ENCODE data around the gene FLII.
A peak's percentile ranks its signal among the peaks of the same experiment; 100 is the strongest.
"Not testable (repeated sequence)": the region's sequence is repeated elsewhere in the genome, so short reads cannot be mapped to it uniquely, and the experiment has no call there.

The FLII gene

GRCh38 chr17:18225121-18225641 is 33.4 kb downstream of the FLII start, which contains the start of gene LLGL1:
Gene LLGL1, plus strand, starts transcription at chr17:18225635. Its CDS starts 48 bp downstream, at chr17:18225683.
- H3K27ac ChIP-seq = no peak within 1 kb of the TSS
- DNase-seq (ENCODE audit: low read depth, low spot score) = peak; percentile 53

DNA sequence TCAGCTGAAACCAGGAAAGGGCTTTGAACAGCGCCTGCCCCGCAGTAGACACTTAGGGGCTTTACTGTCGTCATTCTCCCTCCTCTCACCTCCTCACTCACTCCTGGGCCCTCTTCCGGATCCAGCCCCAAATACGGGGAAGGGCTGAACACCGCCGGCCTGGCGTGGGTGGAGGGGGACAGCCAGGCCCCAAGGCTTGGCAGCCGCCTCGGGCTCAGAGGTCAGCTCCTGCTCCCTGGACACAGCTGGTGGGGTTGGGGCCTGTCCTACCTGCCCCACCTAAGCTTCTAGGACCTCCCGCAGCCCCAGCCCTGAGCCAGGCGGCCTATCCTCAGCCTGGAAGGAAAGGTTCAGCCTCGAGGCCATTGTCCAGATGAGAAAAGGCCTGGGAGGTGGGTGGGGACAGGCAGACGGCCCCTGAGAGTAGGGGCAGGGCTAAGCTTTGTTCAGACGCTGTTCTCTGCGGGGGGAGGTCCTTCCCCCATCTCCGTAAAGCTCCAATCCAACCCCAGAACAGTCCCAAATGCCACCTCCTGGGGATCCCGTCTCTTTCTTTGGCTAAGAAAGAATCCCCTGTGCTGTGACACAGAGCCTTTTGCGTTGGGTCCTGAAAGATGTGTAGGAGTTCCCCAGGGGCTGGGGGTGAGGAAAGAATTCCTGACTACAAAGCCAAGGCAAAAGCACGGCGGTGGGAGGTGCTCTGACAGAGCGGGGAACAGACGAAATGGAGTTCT is 34.0 kb downstream of the FLII start:
- H3K27ac ChIP-seq = no peak overlapping the region

GRCh38 chr17:18224053-18224386 is 34.5 kb downstream of the FLII start:
- H3K27ac ChIP-seq = no peak overlapping the region
- DNase-seq (ENCODE audit: low read depth, low spot score) = no peak

More for the DNA sequence above, 34.0 kb downstream of the FLII start:
- no peak for DNase-seq (ENCODE audit: low read depth, low spot score)

GRCh38 chr17:18218756-18219415 is 39.7 kb downstream of the FLII start:
- DNase-seq (ENCODE audit: low read depth, low spot score) = no peak
- H3K27ac ChIP-seq = no peak overlapping the region

DNA sequence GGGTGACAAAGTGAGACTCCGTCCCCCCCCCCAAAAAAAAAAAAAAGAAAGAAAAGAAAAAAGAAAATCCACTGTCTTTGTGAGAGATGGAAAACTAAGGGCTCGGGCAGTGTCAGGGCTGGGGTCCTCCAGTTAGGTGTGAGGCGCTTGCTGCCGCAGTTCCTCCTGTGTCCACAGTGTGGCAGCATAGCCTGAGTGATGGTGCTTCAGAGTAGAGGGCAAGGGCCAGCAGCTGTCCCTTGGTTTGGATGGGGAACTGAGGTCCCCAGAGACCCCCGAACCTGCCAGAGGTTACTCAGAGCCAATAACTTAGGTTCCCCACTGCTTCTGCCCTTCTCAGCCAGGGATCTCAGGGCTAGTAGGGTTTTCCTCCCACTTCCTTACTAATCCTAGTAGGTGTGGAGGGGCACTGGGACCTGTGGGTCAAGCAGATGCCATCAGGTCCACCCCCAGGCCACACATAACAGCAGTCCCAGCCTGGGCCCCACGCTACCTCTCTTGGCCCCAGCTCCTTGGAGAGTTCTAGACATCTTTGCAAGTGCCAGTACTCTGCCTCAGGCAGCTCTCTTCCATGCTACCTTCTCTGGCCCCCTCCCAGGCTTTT is 41.0 kb downstream of the FLII start:
- no peak for DNase-seq (ENCODE audit: low read depth, low spot score)
- no peak overlapping the region for H3K27ac ChIP-seq

- not testable (repeated sequence) for DNase-seq (ENCODE audit: low read depth, low spot score); H3K27ac ChIP-seq
Observed at GRCh38 chr17:18216906-18217305, 41.6 kb downstream of the FLII start.

GRCh38 chr17:18213666-18214270 is 44.8 kb downstream of the FLII start:
- H3K27ac ChIP-seq = no peak overlapping the region
- no peak for DNase-seq (ENCODE audit: low read depth, low spot score)

- H3K27ac ChIP-seq = no peak overlapping the region
- no peak for DNase-seq (ENCODE audit: low read depth, low spot score)
Observed at GRCh38 chr17:18208092-18208491, 50.4 kb downstream of the FLII start.

- DNase-seq (ENCODE audit: low read depth, low spot score) = no peak
Observed at GRCh38 chr17:18206962-18207361, 51.6 kb downstream of the FLII start.

DNA sequence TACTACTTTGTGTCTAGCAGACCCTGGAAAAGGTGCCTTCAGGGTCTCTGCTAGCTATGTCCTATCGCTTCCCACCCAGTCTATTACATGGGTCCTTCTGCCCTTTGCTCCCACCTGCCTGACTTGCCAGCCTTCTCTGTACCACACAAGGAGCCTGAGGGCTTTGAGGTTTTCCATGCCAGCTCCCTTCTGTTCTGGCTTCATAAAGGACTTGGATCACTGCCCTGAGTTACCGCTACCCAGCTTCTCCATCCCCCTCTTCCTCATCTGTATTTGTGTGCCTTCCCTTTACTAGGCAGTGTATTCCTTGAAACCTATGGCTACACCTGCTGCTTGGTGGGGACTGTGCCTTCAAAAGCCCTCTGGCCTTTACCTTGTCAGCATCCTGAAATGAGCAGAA is 52.7 kb downstream of the FLII start:
- no peak overlapping the region for H3K27ac ChIP-seq
- no peak for DNase-seq (ENCODE audit: low read depth, low spot score)

More at GRCh38 chr17:18206962-18207361, 51.6 kb downstream of the FLII start:
- H3K27ac ChIP-seq = no peak overlapping the region

DNA sequence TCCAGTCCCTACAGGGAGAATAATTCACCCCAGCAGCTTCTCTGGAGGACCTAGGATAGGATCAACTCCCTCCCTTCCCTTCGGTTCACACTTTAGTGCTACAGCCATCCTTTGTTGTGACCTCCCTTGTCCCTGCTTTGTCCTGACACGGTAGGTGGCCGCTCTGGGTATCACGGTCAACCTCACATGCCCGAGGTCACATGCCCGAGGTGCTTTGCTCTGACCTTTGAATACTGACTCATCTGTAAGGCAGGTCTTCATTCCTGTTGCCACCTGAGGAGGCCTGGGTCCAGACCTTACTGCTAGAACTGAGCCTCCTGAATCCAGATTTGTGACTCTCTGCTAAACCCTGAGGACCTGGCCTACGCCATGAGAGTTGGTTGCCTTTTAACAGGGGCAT is 55.2 kb downstream of the FLII start:
- no peak overlapping the region for H3K27ac ChIP-seq
- no peak for DNase-seq (ENCODE audit: low read depth, low spot score)

DNA sequence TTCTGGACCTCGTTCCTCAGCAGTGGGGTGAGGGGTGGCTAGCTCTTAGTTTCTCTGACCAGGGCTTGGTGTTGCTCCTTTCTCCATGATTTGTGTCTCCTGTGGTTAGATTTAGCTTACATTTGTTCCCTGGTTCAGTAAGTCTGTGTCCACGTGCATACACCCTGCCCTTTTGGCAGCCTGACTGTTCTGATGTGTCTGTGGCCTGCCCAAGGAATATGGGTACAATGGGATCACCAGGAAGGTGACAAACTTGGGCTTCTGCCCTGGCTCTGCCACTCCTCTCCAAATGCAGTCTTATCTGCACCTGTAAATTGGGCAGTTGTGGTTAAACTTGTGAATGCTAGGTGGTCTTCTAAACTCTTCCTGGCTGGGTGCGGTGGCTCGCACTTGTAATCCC is 57.4 kb downstream of the FLII start:
- DNase-seq (ENCODE audit: low read depth, low spot score) = no peak
- H3K27ac ChIP-seq = no peak overlapping the region

DNA sequence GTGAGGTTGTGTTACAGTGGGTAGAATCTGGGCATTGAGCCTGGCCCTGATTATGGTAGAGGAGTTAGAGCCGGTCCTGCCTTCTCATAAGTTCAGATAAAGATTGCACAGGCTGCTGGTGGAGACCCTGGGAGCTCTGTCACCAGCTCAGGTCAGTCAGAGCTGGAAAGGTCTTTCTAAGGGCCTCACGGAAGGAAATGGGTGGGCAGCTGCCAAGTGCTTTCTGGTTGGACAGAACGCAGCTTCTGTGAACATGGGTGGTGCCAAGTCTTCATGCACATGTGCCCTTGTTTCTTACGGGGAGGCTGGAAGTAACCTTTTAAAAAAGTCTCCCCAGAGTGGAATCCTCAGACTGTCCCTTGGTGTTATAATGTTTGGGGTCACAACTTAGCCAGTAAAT is 60.0 kb downstream of the FLII start:
- no peak overlapping the region for H3K27ac ChIP-seq
- no peak for DNase-seq (ENCODE audit: low read depth, low spot score)

GRCh38 chr17:18197535-18198194 is 60.9 kb downstream of the FLII start:
- DNase-seq (ENCODE audit: low read depth, low spot score) = no peak
- H3K27ac ChIP-seq = no peak overlapping the region

GRCh38 chr17:18195246-18195645 is 63.3 kb downstream of the FLII start:
- no peak for DNase-seq (ENCODE audit: low read depth, low spot score)
- peak overlapping the region; percentile 39 for H3K27ac ChIP-seq

Data from epithelial cell of prostate (primary cell).